Activated CD4-positive, alpha-beta T cell treated with anti-CD3 and anti-CD28 coated beads, Interleukin-2, amount 50 U/mL, for 24 hours (primary cell): Measurements from ENCODE around the gene KCNN3.

Experiments used
- DNase-seq, 2 donors: peaks; one replicate each; pipeline ENCODE4 v3.0.0-alpha.2; 2020; ENCODE audit warnings: low read depth in 1 of 2, low spot score in 1 of 2

Gene KCNN3

DNA sequence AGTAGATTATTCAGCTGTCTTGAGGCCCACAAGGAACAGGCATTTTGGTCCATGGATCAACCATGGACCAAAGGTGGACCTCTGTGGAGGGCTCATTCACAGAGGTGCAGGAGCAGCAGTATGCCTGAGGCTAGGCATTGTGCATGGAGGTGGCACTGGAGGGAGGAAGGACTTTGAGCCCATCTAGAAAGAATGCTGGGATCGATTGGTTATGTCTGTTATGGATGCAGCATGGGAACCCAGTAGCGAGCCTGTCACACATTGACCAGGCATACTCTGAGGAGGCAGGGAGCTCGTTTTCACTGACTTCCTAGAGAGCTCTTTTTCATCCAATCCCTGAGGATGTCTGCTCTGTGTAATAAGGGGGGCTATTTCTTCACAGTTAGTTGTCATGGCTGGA, 75.5 kb downstream of the KCNN3 start:
- DNase-seq = no peak

DNA sequence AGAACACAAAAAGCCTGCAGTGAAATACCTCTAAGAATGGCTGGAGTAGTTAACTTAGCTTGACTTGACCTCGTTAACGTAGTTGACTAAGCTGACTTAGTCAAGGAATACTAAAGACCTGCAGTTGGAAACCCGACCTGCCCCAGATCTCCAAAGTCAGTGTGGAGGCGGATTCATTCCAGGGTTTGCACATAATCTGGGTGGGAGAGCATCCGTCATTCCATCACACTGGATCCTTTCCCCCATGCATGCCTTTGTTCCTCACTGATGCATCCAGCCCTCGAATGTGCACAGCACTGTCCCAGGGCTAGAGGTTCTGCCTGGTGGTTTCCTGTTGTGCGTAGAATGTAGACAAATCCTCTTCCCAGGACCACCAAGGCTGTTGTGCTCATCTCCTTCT, 76.4 kb downstream of the KCNN3 start:
- DNase-seq = no peak

DNA sequence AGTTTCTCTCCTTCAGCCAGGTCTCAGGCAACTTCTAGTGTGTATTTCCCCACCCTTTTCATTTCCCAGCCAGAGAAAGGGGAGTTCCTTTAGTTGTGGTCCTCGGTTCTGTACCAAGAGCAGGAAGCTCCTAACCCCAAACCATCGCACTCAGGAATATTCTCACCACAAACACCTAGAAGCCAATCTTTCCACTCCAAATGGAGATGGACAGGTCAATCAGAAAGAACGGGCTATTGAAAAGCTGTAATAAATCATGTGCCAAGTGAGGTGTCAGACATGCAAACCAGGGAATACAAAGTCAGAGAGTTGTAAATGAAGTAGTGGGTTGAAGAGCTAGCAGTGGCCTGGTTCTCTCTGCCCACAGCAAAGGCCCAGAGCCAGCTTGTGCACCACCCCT, 77.2 kb downstream of the KCNN3 start:
- DNase-seq = no peak

DNA sequence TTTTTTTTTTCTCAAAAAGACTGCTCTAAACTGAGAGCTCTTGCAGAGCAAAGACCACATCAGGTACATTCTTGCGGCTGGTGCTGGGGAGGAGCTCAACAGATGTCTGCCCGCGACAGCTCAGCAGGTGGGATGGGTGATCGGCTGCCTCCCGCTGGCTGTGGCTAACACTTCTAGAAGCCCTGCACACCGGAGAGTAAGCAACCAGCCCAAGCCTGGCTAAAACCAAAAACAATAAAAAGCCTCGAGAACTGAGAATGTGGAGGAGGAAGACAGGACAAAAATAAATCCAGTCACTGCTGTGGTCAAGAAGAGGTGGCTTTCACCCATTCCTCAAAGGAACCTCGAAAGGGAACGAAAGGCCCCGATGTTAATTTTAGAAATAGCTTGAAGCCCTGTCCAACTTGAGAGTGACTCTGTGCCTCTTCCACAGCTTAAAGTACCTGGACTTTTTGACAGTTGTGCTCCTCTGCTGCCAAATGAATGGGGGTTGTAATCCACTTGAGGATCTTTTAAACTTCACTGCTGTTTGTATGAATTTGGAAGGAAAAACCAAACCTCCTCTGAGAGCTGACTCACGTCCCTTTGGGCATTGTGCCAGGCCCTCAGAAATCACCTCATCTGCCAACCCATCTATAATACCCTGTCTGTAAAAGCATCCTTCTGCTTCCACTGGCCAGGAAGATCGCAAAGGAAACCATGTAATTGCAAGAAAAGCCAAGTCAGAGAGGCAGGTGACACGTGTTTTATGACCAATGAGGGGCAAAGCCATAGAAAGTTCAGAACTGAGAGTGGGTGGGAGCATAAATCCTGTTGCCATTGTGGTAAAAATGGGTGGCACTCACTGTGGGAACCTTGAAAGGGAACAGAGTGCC, 78.6 kb downstream of the KCNN3 start:
- DNase-seq = peak; percentile 32 to 63

DNA sequence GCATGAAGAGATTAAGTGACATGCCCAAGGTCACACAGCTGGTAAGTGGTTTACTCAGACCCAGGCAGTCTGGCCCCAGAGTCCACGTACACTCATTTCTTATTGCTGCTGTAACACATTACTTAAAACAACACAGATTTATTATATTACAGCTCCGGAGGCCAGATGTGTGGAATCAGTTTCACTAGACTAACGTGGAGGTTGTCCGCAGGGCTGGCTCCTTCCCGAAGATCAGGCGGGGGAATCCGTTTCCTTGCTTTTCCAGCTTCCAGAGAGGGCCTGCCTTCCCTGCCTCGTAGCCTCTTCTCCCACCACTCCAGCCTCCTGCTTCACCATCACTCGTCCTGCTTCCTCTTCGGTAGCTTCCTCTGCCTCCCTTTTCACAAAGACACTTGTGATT, 81.2 kb downstream of the KCNN3 start:
- no peak for DNase-seq

DNA sequence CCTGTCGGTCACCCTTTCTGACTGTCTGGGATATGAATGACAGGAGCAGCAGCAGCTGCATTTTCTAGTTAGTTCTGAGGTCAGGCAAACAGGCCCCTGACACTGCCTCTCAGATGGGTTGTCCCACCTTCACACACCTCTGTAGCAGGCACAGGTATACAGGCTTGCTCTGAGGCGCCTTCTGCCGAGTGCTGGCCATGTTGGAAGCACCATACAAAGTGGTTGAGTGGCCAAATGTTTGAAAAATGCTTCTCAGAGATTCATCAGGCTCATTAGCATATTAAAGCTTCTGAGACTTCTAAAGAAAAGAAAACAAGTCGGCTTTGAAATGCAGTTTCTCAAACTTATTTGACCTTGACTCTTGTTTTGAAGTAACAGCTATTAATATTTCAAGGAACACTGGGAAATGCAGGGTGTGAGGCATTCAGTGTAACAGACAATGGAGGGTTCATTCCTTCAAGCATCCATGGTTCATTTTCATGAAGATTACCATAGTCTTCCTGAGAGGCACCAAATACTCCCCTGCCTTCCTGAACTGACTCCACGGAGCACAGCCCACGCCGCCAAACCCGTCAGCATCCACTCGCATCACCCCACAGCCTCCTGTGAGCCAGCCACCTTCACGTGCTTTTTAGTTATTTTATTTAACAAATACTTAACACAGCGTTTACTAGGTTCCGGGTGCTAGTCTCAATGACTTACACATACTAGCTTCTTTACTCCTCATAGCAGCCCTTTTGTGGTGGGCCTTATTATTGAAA, 81.8 kb downstream of the KCNN3 start:
- DNase-seq = no peak

DNA sequence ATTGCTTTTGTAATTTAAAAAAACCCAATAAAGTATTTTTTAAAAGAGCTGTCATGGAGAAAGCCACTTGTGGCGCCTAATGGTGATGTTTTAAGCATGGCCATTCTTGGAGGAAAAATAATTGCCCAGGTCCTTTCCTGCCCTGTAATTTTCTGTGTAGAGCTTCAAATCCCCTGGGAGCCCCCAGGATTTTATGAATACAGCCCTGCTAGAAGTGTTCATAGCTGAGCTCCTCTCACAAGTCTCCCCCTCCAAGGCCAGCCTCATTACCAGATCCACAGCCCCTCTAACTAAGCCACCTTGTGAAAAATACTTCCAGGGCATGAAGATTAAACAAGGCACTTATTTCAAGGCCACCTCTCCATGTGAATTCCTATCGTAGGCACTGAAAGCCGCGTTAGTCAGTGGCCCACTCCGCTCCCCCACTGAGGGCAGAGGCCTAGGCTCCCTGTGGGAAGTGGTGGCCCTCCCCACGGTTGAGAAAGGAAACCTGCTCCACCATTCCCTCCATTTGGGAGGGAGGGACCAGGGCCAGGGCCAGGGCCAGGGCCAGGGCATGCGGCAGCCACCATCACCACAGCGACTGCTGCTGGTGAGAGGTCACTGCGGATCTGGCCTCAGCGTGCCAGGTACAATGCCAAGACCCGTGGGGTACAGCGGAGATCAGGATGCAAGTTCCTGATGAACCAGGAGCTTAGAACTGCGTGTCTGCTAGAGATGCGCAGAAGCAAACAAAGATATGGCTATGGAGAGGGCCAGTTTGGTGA, 83.1 kb downstream of the KCNN3 start:
- no peak for DNase-seq

DNA sequence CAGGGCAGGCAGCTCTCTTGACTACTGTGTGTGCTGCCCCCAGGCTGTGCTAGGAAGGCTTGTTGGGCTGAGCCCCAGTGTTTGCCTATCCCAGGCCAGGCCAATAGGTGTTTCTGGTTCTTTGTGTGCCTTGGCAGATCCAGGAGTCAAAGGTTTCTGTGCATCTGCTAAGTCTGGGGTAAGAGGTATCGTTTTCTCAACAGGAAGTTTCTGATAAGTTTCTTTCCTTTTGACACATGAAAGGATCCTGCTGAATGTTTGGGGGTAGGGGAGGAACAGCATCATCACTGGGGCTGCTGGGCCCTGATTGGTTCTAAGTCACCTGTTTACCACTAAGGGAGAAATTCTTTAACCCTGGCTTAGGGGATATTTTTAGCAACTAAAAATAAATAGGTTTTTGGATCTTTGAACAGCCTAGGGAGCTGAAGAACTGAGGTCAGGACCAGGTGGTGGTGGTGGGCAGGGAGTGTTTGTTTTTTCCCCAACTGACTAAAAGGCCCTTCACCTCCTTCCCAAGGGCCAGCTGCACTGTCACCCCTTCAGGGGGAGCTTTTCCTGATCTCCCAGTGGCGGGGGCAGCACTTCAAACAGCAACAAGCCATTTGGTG, 85.1 kb downstream of the KCNN3 start:
- peak in 1 of 2 donors; percentile 46 for DNase-seq

DNA sequence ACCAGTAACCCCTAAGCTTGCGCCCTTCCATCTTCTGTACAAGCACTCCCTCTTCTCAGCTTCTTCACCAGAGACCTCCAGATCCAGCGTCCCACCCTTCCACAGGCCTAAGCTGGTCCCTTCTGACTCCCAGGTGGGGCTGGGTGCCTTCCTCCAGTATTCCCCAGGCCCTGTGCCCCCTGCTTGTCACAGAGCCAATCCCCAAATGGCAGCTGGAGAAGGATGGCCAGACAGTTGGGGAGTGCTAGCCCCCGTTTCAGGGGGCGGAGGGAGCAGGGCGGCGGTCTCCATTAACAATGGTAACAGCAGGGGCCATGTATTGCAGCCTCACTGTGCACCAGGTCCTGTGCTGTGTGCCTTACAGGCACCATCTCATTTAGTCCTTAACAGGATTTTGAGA, 85.7 kb downstream of the KCNN3 start:
- DNase-seq = no peak

DNA sequence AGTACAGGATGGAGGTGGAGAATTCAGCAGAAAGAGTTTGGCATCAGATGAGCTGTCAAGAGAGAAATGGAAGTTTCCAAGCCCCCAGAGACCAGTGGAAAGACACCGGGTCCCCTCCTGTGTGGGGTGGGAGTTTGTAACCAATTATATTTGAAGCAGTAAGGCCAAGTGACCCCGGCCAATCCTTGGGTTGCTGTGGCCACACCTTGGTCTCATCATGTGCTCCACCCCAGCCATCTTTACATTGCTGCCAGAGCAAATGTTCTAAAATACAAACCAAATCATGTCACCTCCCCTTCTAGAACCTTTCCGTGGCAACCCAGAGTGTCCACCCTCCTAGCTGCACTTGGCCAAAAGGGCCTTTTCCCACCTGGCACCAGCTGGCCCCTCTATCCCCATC, 86.1 kb downstream of the KCNN3 start:
- DNase-seq = no peak

DNA sequence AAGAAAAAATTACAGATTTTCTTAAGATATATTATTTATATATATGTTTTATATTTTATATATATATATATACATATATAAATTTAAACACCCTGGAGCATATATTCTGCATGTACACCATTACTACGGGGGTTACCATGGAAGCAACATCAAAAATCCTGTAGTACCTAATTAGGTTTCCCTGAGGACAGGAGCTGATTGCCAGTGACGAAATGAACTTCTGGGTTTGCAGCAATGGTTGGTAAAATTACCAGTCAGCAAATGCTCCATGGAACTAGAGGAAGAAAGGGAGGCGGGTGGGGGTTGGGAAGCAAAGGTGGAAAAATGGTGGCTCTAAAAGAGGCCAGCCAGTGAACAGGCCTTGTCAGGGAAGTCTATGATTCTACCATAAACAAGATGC, 89.5 kb downstream of the KCNN3 start:
- DNase-seq = no peak

DNA sequence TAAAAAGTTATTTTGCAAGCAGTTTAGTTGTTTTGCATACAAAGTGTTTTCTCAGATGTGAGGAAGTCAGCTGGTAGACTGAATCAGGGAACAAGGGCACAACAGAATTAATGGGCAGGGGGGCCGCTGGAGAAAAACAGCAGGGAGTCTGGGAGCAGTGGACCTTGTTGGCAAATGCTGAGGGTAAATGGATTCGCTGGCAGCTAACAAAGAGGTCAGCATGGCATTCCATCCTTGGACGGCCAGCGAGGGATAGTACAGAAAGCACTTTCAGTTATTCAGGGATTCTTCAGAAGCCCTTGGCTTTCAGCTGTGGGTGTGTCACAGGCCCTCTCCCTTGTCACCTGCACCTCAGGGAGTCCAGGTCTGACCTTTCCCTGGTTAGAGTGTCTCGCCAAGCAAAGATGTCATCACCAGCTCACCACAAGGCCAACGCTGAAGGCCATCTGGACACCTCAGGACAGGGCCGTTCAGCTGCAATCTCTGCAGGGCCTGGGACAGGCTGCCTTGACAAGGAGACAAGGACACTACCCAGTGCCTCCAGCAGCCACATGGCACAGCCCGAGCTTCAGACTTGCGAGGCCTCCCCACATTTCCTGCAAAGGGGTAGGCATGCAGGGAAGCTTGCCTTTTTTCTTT, 90.4 kb downstream of the KCNN3 start:
- DNase-seq = no peak

DNA sequence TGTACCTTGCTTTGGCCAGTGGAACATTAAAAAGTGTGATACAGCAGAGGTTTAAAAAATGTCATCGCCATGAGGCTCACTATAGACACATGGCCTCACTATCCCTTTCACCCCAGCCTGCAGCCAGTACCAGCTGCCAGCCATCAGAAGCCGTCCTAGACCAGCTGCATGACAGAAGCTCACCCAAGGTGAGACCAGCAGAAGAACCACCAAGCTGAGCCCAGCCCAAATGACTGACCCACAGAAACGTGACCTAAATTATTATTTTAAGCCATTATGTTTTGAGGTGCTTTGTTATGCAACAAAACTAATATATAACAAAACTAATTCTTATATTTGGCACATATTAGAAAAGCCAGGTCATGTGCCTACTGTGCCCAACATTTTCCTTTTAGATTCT, 91.1 kb downstream of the KCNN3 start:
- DNase-seq = no peak

DNA sequence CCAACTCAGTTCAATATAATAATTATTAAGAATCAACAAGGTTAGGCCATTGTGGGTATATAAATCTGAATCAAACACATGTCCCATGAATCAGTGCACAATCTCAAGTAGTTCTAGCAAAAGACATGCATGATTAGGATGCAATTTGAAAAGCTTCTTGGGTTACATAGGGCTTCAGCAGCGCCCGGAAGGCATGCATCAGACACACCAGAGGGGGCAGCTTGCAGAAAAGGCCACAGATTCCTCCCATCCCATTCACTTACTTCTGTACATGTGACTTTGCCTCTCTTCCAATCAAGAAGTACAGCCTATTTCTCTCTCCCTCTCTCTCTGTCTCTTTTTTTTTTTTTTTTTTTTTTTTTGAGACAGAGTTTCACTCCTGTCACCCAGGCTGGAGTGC, 91.8 kb downstream of the KCNN3 start:
- no peak for DNase-seq

DNA sequence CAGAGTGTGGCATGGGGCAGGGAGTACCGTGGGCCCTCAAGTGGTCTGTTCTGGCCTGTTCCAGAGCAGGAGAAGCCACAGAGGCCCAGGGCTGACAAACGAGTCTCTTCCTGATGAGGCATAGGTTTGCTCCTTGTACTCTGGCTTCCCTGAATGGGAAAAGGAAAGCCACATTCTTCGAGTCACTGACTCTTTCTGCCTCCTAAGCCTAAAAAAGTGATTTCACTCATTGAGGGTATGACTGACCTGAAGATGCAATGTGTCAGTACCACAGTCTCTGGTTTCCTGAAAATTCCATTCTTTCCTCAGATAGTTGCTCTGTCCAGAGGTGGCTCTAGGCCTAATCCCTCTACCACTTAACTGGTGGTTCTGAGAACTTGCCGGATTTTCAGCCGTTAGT, 92.3 kb downstream of the KCNN3 start:
- no peak for DNase-seq

DNA sequence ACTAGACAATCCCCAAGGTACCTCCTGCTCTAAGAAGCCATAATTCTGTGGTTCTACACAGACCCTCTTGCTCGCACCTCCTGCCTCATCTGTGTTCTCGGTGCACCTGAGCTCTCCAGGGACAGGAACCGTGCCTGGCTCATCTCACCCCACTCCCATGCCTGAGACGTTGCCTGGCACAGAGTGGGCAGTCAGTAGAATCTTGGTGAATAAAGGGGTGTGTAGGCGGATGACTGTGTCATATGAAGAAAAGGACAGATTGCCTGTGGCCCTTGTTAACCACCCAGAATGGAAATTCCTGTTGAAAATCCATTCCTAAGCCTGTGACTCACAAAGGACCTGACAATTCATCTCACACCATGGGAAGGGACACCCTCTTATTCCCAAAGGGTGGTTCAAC, 92.9 kb downstream of the KCNN3 start:
- DNase-seq = no peak

DNA sequence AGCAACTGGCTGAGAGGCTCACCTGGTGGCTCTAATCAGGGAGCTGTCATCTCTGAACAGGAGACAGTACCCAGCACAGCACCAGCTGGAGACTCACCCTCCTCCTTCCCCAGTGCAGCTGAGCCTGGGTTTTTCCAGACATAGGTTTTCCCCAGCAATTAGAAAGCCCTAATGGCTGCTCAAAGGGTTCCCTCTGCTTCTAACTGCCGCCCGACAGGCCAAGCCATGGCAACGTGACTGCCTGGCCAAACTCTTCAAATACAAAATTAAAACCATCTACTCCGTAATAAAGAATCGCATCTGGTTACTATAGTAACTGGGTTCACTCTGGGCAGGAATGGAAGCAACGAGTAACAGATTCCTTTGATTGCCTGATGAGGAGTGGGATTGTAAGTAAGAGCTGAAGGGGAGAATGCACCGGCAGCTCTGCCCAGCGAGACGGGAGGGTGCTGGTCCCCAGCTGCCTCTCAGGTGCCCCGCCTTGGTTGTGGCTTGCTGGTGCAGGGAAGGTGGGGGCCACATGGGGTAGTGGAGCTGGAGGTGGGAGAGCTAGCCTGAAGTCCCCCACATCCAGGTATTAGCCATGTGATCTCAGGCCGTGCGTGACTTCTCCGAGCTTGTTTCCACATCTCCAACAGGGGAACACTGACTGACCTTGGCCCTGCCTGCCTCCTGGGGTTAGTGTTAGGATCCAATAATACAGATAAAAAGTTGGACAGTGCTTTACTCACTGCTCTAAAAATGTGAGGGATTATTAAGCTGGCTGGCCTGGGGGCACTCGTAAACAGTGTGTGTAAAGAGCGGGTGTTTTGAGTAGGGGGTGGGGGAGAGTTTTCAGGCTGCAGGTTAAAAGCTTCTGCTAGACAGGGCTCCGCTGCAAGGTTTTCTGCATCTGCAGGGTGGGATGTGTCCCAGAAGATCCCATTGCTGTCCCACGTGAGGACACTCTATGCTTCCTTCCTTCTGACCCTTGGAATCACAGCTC, 94.2 kb downstream of the KCNN3 start:
- no peak for DNase-seq

DNA sequence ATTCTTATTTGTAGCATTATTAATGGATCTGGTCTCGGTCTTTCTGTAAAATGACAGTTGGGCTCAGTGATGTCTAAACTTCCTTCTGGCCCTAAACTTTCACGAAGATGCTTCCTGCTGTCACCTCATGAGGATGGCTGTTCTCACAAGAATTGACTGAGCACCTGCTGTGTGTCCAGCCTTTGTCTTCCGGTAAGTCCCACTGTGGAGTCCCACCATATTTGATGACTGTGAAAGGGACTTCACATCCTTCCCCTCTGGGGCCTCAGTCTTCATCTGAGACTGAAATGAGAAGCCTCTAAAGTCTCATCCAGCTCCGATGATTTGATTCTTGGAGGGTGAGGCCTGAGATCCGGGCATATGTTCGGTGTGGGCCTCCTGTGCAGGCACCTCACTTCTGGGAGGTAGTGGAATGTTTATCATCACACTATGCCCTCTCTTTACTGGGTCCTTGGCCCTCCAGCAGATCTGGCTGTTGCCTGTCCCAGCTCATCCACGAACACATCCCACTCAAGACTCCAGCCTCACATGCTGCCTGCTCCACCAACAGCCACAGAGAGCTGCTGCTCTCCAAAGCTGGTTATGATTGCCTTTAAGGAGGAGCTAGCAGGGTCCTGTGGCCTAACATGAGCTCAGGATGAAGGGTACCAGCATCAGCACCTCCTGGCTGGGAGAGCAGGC, 95.8 kb downstream of the KCNN3 start:
- DNase-seq = no peak

DNA sequence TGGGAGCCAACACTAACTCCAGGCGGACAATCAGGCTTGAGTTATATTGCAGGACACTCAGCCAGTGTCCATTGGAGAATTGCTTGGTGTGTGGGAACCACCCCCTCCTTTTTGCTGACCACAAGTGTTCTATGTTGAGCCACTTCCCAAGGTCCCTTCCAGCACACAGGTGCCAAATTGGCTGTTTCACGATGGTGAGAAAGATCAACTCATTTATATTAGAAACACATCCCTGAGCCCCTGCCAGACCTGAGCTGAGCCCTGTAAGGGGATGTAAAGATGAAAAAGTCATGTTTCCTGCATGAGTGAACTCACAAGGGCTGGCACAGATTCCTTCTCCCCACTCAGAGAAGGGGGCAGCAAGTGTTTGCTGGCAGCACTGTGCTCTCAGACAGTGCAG, 96.5 kb downstream of the KCNN3 start:
- DNase-seq = no peak
